ENCODE measurements around the gene PRSS21.
A peak's percentile ranks its signal among the peaks of the same experiment; 100 is the strongest.

Gene PRSS21

DNA sequence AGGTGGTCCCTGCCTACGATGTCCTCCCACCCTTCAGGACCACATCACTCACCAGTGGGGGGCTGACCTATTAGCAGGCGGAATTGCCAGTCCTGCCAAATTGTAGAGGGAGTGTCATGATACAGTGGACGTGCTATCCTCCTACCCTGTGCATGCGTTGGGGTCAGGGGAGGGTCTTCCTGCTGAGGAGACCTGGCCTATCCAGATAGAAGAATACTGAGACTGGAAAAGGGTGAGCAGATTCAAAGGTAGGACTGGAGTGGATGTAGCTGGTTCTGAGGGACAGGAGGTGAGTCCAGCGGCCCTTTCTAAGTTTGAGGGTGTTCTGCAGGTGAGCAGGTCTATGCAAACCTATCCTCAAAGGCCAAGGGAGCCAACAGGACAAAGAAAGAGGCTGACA, 10.8 kb upstream of the PRSS21 start:
- DNase-seq, result no peak

DNA sequence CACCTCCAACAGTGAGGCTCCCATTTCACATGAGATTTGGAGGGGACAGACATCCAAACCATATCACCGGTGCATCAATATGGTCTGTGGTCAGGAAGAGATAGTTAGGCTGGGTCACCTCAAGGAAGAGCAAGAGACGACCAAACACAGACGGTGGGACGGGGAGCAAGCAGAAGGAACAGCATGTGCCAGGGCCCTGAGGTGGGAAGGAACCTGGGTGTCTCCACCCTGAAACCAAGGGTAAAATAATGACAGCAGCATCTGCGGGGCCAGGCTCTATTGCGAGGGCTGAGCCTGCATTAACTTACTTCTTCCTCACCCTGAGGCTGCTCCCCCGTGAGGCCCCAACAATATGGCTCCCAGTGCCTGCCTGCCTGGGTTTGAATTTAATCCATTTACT, 8.9 kb upstream of the PRSS21 start:
- DNase-seq, result no peak

GRCh38 chr16:2809149-2809760, 7.8 kb upstream of the PRSS21 start:
- DNase-seq, result no peak

DNA sequence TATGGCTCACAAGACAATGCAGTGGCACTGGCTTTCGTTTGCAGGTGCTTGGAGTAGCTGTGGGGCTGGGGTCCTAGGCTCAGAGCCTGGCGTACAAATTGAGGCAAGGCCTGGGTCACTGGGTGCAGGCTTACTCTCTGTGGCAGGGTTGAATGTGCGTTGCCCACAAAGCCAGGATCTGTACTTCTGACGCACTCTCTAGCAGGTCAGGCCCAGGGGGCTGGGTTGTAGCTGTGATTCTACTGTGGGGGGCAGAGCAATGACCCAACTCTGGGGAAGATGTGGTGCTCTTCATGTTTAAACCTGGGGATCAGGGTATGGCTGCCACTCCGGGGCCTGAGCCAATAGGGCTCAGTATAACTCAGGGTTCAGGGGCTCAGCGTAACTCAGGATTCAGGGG, 6.4 kb upstream of the PRSS21 start:
- no peak for DNase-seq

DNA sequence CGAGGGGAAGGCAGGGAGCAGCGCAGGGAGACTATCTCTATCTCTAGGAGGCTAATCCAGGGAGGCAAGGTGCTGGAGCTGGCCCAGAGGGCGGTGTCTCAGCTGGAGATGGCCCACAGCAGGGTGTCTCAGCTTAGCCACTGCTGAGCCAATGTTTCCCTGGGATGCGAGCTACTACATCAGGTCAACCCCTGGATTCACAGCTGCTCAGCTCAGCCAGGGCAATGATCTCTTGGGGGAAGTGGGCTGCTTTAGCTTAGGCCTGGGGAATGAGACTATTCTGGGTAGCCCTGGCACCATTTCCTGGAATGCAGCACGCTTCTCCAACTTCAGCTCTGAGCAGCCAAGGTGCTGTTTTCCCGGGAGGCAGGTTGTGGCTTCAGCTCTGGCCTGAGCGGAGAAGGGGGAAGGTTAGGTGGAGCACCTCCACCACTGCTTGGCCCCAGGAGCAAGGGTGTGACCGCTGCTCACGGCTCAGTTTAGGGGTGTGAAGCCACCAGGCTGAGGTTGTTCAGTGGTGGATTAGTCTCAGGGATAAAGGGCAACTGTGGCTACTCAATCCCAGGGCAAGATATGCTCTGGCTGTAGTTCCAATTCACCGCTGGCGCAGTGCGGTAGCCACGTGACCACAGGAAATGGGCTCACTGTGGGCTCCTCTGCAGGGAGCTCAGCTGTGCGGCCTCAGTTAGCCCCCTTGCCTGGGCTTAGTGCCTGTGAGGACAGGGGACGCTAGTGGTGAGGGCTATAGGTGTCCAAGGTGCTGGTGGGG, 5.2 kb upstream of the PRSS21 start:
- no peak for DNase-seq

DNA sequence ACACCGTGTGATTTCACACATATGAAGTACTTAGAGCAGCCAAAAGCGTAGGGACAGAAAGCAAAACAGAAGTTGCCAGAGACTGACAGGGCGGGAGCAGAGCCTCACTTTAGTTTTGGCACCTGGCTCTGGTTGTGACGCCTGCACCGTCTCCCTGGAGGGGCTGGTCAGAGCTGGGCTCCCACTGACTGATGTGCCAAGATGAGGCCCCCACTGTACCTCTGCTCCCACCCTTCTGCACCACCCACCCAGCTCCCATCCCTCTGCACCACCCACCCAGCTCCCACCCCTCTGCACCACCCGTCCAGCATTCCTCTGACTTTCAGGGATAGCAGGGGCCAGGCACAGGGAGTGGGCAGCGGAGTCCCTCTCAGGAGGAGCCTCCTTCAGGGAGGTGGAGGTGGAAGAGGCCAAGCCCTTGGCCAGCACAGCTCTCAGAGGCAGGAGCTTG, 3.2 kb upstream of the PRSS21 start:
- DNase-seq, result peak in 2 of 4 experiments; percentile 22 to 28

DNA sequence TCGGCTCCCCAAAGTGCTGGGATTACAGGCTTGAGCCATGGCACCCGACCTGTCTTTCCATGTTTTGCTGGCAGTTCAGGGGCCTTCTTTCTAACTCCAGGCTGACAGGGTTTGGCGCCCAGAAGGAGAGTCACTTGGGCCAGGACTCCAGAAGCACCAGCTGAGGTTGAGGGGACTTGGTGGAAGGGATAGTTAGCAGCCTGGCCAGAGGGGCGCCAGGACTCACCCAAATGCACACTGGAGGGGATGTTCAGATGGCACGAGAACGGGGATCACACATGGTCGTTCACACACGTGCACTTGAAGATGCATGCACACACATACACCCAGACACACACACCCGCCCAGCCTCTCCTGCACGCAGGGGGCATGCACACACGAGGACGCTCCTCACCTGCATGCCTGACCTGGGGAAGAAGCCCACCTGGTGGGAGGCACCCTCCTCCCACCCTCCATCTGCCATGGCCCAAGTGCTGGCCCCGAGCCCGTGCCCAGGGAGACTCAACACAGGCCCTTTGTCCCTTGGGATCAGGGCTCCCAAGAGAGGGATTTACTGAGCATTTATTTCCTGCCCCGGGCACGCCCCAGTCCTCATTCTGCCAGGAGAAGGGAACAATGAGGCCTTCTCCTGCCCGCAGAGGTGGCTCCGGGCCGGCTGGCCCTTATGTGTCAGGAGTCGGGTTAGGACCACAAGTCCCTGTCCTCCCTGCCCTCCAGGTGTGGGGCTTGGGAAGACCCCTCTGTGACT, 2.3 kb upstream of the PRSS21 start:
- no peak for DNase-seq

DNA sequence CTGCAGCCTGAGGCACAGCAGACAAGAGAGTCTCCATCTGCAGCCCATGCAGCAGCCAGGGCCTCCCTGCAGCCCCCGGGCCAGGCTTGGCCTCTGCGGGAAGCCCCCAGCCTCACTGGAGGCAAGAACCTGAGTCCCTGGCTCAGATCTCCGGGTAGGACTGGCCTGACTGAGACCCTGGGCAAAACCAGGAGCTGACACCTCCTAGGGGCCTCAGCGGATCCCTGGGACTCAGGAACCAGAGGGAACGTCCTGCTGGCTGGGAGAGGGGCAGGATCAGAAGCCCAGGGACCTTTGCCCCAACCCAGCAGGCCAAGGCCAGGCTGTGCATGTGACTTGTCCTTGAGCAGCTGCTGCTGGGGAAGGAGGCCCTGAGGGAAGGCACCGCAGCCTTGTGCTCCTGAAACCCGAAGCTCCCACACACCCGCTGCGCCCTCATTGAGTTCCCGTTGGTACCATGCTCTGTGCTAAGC, 1.7 kb upstream of the PRSS21 start:
- peak in 1 of 4 experiments; percentile 31 for DNase-seq

GRCh38 chr16:2817340-2818271, 569 bp downstream of the PRSS21 start:
- DNase-seq, result no peak

DNA sequence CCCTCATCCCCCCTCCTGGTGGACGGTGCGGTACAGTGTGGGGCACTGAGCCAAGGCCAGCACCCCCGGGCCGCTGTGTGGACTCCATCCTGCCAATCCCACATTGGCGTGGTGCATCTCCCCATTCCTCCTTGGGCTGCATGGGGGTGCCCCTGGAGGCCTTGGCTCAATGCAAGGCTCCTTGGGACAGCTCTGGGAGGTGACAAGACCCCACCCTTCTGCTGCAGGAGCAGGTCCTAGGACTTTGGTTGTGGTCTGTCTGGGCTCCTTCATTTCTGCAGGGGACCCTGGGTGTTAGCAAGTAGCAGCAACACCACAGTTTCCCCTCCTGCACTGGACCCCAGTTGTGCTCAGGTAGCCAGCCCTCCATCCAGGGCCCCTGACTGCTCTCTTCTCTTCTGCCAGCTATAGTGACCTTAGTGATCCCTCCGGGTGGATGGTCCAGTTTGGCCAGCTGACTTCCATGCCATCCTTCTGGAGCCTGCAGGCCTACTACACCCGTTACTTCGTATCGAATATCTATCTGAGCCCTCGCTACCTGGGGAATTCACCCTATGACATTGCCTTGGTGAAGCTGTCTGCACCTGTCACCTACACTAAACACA, 1.3 kb downstream of the PRSS21 start:
- no peak for DNase-seq

GRCh38 chr16:2819179-2819938, 2.3 kb downstream of the PRSS21 start:
- DNase-seq, result no peak

GRCh38 chr16:2819939-2820835, 3.1 kb downstream of the PRSS21 start:
- no peak for DNase-seq

- no peak for DNase-seq
Measured at GRCh38 chr16:2820836-2821486, 3.9 kb downstream of the PRSS21 start.

GRCh38 chr16:2821487-2822157, 4.6 kb downstream of the PRSS21 start:
- no peak for DNase-seq

DNA sequence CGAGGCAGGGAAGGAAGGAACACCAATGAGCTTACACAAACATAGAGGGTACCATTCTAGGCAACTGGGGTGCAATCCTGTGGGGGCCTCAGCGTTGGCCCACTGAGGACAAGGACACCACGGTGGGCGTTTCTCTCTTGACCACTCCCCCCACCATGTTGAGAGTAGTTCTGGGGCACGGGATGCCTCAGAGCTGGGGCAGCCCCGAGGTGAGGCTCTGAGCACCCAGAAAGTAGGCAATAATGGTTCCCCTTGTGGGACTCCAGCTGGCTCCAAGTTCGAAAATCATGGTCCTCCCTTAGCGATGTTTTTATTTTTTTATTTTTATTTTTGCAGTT, 5.1 kb downstream of the PRSS21 start:
- no peak for DNase-seq

DNA sequence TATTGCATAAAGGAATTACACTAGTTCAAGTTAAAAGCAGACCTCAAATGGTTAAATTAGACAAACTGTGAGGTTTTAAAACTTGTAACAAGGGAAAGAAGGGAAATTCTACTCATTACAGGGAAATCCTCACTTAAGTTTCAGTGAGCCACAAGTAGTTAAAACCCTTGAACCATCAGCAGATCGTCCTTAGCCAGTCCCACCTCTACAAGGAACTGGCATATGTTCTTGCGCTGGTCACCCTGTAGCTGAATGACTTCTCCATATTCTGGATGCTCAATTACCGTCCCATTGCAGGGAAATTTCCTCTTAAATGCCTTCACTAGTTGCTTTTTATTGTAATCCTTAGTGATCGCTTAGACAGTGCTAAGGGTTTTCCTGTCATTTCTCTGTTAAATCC, 5.5 kb downstream of the PRSS21 start:
- no peak for DNase-seq

DNA sequence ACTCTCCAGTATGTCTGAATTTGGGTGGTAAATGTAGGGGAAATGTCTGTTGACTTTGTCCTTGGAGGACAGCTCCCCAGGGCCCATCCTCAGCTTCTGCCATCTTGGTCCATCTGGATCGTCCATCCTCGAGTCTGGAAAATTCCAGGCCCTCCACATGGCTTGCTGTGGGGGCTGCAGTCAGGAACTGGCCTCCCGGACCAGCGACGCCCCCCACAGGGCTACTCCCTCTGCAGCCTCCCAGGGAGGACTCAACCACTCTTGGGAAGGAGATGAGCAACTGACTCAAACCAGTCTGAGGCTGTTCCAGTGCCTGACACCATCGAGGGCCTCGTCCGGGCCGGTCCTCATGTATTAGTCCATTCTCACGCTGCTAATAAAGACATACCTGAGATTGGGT, 7.6 kb downstream of the PRSS21 start:
- DNase-seq, result no peak

GRCh38 chr16:2825049-2825742, 8.2 kb downstream of the PRSS21 start:
- no peak for DNase-seq
